HG02798 (cell line): ENCODE measurements around the gene ANO4.
"Not testable (repeated sequence)": the region's sequence is repeated elsewhere in the genome, so short reads cannot be mapped to it uniquely, and the experiment has no call there.

ENCODE experiments used
- ATAC-seq: cut with Tn5 transposase; IDR thresholded peaks from one replicate; pipeline ENCODE4 v1.9.1; 2021; ENCODE audit warnings: mild to moderate bottlenecking; ENCODE audit not compliant: unreplicated experiment, poor library complexity

ANO4 gene

GRCh38 chr12:101127521-101128219, 333.1 kb downstream of the ANO4 start:
- no peak for ATAC-seq

- not testable (repeated sequence) for ATAC-seq
These were observed 351.3 kb downstream of the ANO4 start for GRCh38 chr12:101145777-101146431.

- no peak for ATAC-seq
These were observed 370.7 kb downstream of the ANO4 start for GRCh38 chr12:101165319-101165718.

GRCh38 chr12:101166866-101167265, 372.3 kb downstream of the ANO4 start:
- no peak for ATAC-seq

GRCh38 chr12:101168001-101168400, 373.4 kb downstream of the ANO4 start:
- ATAC-seq, result no peak

GRCh38 chr12:101172316-101172715, 377.7 kb downstream of the ANO4 start:
- no peak for ATAC-seq

- ATAC-seq, result no peak
These were observed 378.7 kb downstream of the ANO4 start for GRCh38 chr12:101173197-101173749.

- no peak for ATAC-seq
These were observed 380.0 kb downstream of the ANO4 start for GRCh38 chr12:101174541-101174940.
